UCSD-AML1 (cell line): ENCODE results near the gene PRDM7.
"Not testable (repeated sequence)": the region's sequence is repeated elsewhere in the genome, so short reads cannot be mapped to it uniquely, and the experiment has no call there.

Experiments used
- DNase-seq: peaks from one replicate; lab custom pipeline; 2025; ENCODE audit not compliant: unreplicated experiment; lab: John Stamatoyannopoulos, UW

The PRDM7 gene

DNA sequence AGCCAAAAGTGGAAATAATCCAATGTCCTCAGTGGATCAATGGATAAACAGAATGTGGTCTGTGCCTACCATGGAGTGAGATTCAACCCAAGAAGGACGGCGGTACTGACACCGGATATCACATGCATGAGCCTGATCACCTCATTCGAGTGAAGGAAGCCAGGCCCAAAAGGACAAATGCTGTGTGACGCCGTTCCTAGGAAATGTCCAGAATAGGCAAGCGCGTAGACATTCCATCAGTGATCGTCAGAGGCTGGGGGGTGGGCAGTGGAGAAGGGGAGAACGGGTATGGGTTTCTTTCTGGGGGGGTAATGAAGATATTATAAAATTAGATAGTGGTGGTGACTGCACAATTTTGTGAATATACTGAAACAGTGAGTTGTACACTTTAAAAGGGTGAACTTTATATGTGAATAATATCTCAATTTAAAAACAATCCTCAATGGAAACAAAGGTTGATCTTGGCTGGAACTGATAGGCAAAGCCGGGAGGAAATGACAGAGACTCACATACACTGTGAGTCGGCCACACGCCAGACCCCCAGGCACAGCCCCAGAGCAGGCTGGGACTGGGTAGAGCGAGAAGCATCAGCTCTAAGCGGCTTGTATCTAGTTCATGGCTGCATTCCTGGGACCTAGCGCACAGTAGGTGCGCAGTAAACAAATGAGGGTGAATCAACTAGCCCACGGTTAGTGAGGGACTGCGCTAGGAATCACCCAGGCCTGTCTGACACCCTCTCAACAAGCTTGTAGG lies 61.4 kb downstream of the PRDM7 start:
- DNase-seq: no peak

DNA sequence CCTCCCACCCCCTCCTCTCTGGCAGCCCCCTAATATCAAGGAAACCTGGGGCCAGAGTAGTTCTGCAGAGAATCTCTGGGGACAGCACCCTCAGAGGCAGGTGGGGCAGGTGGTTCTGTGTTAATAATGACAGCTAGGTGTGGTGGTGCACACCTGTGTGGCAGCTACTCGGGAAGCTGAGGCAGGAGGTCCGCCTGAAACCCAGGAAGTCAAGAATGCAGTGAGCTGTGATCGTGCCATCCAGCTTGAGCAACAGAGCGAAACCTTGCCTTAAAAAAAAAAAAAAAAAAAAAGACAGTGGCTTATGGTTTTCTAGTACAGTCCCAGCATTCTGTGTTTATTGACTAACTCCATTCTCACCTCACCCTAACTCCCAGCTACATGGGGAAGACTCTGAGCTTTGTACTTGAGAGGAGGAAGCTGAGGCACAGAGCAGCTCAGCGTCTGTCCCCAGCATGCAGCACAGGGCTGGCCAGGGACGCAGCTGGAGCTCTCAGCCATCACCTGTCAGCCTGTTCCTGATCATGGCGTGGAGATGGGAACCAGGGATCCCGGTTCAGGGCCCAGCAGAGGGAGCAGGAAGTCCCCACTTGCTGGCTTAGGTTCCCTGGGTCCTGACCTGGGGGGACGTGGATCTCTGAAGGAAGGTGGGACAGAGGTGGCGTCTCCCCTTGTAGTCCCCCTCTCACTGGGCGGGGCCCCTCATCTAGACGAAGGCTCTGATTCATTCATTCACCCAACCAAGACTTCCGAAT lies 64.0 kb downstream of the PRDM7 start:
- DNase-seq: no peak

DNA sequence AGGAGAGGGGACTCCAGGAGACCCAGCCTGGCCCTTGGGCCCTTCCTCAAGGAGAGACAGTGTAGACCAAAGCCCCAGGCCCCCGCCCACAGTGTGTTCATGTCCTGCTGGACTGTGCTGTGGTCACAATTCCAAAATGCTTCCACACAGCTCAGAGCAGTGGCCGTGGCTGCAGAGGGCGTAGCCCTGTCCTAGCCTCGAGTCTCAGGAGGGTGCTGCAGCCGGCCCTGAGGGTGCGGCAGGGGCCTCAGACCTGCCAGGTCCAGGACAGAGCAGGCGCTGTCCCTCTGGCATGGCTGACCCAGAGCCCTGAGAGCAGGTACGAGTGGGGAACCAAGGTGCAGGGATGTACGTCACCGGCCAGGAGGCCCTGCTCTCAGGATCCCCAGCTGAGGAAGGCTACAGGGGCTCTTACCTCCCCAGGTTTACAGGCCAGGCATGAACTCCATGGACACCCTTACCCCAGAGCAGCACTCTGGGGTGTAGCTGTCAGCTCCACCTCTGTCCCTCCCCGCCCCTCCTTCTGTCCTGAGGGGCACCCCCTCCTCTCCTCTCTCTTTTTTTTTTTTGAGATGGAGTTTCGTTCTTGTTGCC lies 65.1 kb downstream of the PRDM7 start:
- DNase-seq: no peak

DNA sequence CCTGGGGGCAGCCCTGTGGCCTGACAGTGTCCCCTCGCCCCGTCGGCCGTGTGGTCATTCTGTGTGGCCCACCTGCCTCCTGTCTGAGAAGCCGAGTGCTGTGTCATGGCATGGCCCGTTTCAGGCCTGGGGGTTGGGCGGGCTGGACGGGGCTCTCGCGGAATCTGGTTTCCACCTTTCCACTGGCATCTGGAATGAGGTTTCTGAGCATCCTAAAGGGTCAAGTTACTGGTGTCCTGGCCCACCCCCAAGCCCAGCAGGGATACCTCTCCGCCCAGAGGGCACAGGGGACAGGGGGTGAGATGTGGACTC lies 65.7 kb downstream of the PRDM7 start:
- no peak for DNase-seq

DNA sequence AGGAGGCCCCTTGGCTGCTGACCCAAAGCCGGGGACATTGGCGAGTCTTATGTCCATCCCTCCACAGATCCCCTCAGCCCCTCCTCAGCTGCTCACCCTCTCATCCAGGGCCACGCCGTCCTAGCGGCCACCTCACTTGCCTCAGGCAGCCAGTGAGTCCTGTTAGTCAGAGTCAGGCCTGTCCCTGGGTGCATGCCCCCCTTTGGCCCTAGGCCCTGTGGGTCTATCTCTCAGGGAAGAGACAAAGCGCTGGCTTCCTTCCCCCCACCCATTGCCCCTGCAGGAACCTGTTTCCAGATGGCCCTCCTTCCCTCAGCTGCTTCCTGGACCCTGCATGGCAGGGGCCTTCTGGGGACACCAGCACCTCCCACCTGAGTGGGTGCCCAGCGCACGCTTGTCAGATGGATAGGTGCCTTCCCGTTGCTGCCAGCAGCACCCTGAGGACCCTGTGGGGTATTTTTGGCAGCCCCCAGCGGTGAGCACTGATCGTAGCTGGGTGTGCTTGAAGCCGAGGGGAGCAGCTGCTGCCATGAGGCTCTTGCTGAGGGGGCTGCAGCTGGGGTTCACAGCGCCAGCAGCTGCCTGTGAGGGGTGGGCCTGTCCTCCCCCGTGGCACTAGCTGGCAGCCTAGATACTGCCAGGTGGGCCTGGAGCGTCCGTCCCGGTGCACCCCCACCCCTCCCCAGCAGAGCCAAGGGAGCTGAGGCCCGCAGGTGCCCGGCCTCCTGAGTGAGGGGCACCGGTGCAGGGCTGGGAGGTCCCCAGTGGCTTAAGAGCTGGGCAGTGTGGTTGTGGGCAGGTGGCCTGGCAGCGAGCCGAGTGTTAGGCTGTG lies 66.2 kb downstream of the PRDM7 start:
- no peak for DNase-seq

DNA sequence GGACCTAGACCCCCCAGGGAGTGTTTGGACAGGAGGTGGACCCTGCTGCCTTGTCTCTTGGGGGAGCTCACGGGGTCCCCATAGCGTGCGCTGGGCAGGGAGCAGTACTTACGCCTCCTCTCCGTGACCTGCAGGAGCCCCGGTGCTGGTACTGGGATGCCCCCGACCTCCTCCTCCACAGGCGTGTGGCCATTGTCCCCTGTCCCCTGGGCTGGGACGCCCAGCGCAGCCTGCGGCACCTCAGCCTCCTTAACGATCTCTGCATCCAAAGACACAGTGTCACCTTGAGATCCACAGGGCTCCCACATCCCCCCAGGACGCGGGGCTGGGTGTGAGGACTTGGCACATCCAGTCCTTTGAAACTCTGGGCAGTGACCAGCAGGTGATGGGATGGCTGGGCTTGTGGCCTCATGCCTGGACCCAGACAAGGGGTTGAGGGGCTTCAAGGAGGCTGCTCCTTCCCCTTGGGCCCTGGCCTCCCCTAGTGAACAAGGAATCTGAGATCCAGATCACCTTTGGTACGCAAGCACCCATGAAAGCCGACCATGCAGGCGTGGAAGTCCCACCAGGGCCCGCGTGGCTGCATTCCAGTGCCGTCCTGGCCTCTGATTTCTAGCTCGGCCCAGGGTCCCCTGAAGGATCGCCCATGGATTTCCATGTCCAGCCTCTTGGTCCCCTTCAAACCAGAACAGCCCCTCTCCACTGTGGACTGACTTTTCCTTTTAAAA lies 67.8 kb downstream of the PRDM7 start:
- no peak for DNase-seq

DNA sequence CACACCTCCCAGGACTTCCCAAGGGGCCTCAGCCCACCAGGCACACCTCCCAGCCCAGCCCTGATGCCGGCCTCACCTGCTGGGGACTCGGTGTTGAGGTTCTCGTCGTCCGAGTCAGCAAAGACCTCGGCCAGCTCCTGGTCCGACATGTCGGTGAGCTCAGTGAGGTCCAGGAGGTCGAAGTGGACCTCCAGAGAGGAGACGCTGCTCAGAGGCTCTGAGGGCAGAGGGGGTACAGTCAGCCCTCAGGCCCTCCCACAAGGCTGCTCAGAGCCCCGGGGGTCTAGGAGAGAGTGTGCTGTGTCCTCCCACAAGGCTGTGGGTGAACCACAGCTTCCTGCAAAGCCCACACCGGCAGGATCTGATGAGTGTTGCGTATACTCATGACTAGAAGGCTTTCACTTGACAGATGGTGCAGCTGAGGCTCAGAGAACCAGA lies 68.4 kb downstream of the PRDM7 start:
- peak; percentile 75 for DNase-seq

DNA sequence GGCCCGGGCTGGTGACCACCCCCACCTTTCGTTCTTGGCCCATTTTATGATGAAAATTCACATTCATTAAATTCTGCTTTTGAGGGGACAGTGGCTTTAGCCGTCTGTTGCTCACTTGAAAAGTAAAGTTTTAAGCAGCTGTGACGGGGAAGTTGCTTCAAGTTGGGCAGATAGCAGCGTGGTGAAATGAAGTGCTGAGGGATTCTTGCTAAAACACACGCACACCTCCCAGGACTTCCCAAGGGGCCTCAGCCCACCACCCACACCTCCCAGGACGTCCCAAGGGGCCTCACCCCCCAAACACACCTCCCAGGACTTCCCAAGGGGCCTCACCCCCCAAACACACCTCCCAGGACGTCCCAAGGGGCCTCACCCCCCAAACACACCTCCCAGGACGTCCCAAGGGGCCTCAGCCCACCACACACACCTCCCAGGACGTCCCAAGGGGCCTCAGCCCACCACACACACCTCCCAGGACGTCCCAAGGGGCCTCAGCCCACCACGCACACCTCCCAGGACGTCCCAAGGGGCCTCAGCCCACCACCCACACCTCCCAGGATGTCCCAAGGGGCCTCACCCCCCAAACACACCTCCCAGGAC lies 69.4 kb downstream of the PRDM7 start:
- DNase-seq: not testable (repeated sequence)

DNA sequence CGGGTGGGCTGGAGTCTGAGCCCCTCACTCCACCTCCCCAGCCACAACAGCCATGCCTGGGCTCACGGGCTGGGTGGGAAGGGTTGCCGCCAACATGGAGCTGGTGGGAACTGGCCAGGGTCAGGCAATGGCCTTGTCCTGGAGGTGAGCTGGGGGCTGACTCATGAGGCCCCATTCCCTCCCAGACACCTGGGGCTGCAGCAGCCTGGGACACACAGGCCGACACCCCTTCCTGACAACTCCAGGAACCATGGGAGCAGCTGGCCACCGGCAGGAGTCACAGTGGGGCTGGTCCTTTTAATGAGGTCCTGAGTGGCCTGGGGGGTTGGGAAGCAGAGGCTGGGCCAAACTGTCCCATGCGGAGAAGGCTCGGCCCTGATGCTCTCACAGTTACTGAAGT lies 70.1 kb downstream of the PRDM7 start:
- DNase-seq: no peak
